Tibial artery (tissue), 4 donors: Measurements from ENCODE around the gene NSD1.

Experiments
- DNase-seq, 2 donors: peaks; one replicate each; pipeline ENCODE4 v3.0.0-alpha.2; 2019
- H3K27ac ChIP-seq, 2 donors: fragments of 200-600 bp; sonication (generic) in 1 of 2; 1 replicate in 1 of 2; 2 replicates in 1 of 2; pipeline ENCODE4 v1.5.1; 2018 to 2019; ENCODE audit warnings: mild to moderate bottlenecking in 1 of 2
- H3K27me3 ChIP-seq, 2 donors: fragments of 200-600 bp; sonication (generic) in 1 of 2; one replicate each; pipeline versions ENCODE4 v1.5.1 to v1.6.0; 2016 to 2019
- H3K36me3 ChIP-seq, 3 donors: fragments of 200-600 bp; sonication (generic) in 2 of 3; one replicate each; pipeline ENCODE4 v1.5.1; 2016 to 2019; ENCODE audit warnings: mild to moderate bottlenecking in 2 of 3
- H3K4me1 ChIP-seq, 4 donors: fragments of 200-600 bp; sonication (generic) in 2 of 4; 1 replicate in 3 of 4; 2 replicates in 1 of 4; pipeline ENCODE4 v1.5.1; 2016 to 2019
- H3K4me3 ChIP-seq, 2 donors: fragments of 200-600 bp; sonication (generic) in 1 of 2; 1 replicate in 1 of 2; 2 replicates in 1 of 2; pipeline ENCODE4 v1.5.1; 2018 to 2019; ENCODE audit warnings: mild to moderate bottlenecking in 2 of 2
- H3K9me3 ChIP-seq, 3 donors: fragments of 200-600 bp; sonication (generic) in 1 of 3; one replicate each; pipeline ENCODE4 v1.5.1; 2016 to 2019
- intact Hi-C: fragments of 100-400 bp; cut with DNase I; formaldehyde crosslinking; loops from one replicate; pipeline ENCODE4 v1.15.0; 2023; ENCODE audit warnings: low total_unique reads
- TF ChIP-seq, protein P1 (sequence below), 2 experiments: fragments of 200-600 bp in 1 of 2; fragments of 450-650 bp in 1 of 2; IDR thresholded peaks; one replicate each; pipeline ENCODE4 v1.5.1; 2017 to 2019; ENCODE audit warnings: antibody characterized with exemption in 2 of 2, mild to moderate bottlenecking in 1 of 2, moderate library complexity in 1 of 2

Gene NSD1

DNA sequence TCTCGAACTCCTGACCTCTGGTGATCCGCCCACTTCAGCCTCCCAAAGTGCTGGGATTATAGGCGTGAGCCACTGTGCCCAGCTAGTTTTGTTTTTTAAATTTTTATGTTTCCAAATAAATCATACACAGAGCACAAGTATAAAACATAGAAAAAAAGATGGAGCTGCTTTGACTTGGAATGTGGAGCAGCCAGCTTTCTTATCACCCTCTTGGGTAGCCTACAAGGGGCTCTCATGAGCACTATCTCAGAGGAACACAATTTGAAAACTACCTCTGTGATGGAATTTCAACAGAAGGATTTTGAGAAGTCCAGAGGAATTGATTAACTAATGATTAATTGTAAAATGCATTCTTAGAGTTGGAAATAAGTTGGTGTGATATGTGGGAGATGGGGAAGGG, 45.9 kb downstream of the NSD1 start:
- intact Hi-C loops: loop anchor here (2.0 kb wide), 1 partner anchor 53 kb away; no protein-coding TSS in a partner anchor
- TF ChIP-seq, protein P1, sequence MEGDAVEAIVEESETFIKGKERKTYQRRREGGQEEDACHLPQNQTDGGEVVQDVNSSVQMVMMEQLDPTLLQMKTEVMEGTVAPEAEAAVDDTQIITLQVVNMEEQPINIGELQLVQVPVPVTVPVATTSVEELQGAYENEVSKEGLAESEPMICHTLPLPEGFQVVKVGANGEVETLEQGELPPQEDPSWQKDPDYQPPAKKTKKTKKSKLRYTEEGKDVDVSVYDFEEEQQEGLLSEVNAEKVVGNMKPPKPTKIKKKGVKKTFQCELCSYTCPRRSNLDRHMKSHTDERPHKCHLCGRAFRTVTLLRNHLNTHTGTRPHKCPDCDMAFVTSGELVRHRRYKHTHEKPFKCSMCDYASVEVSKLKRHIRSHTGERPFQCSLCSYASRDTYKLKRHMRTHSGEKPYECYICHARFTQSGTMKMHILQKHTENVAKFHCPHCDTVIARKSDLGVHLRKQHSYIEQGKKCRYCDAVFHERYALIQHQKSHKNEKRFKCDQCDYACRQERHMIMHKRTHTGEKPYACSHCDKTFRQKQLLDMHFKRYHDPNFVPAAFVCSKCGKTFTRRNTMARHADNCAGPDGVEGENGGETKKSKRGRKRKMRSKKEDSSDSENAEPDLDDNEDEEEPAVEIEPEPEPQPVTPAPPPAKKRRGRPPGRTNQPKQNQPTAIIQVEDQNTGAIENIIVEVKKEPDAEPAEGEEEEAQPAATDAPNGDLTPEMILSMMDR (IDR thresholded peaks at IDR 0.05): no peak
- Histone ChIP-seq H3K4me3 (no peak overlapping the region), H3K27ac (no peak overlapping the region), H3K4me1 (peaks cover 0 to 19% (median 0%) of the 10 kb centered on the region in 4 donors), H3K9me3 (no peaks in the 10 kb centered on the region), H3K36me3 (no peaks in the 10 kb centered on the region), H3K27me3 (no peaks in the 10 kb centered on the region)
- DNase-seq: no peak

DNA sequence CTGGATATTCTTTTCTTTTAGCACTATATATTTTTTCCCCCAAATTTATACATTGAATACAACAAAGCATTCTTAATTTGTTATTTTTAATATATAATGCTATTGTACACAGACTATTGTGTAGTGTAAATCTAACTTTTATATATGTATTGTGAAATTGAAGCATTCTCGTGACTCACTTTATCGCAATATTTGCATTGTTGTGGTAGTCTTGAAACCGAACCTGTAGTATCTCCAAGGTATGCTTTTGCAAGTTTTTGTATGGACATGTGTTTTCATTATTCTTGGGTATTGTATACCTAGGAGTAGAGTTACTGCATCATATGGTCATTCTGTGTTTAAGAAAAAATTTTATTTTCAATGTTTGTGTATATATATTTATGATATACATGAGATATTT, 49.6 kb downstream of the NSD1 start:
- H3K4me3 ChIP-seq: no peak overlapping the region
- no peaks in the 10 kb centered on the region for H3K27me3 ChIP-seq
- peaks cover 0 to 6% (median 2%) of the 10 kb centered on the region in 4 donors for H3K4me1 ChIP-seq
- H3K36me3 ChIP-seq: peaks cover 0 to 7% (median 0%) of the 10 kb centered on the region in 3 donors
- intact Hi-C loops: no loop called here
- TF ChIP-seq, protein P1 (IDR thresholded peaks at IDR 0.05): no peak
- H3K9me3 ChIP-seq: no peaks in the 10 kb centered on the region
- no peak for DNase-seq
- H3K27ac ChIP-seq: no peak overlapping the region

DNA sequence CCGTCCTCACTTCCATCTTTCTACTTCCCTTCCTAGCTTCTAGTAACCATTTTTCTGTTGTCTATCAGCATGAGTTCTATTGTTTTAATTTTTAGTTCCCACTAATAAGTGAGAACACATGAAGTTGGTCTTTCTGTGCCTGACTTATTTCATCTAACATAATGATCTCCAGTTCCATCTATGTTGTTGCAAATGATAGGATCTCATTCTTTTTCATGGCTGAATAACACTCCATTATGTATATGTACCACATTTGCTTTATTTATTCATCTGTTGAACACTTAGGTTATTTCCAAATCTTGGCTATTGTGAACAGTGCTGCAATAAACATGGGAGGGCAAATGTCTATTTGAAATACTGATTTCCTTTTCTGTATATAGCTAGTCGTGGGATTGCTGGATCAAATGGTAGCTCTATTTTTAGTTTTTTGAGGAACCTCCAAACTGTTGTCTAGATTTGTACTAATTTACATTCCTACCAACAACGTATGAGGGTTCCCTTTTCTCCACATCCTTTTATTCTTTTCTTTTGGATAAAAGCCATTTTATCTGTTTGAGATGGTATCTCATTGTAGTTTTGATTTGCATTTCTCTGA, 50.3 kb downstream of the NSD1 start:
- H3K4me1 ChIP-seq: peaks cover 0 to 6% (median 3%) of the 10 kb centered on the region in 4 donors
- H3K27me3 ChIP-seq: no peaks in the 10 kb centered on the region
- H3K4me3 ChIP-seq: no peak overlapping the region
- no peaks in the 10 kb centered on the region for H3K9me3 ChIP-seq
- peaks cover 0 to 7% (median 0%) of the 10 kb centered on the region in 3 donors for H3K36me3 ChIP-seq
- no peak overlapping the region for H3K27ac ChIP-seq
- intact Hi-C loops: no loop called here
- DNase-seq: no peak
- TF ChIP-seq, protein P1 (IDR thresholded peaks at IDR 0.05): no peak

DNA sequence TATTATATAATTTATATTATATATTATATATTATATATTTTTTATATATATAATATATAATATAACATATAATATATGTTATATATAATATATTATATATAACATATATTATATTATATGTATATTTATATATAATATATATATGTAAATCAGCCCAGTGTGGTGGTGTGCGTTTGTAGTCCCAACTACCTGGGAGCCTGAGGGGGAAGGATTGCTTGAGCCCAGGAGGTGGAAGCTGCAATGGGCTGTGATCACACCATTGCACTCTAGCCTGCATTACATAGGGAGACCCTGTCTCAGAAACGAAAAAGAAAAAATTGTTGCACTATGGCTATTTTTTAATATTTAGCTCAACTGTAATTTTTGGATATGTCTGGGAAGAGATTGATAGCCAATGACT, 52.4 kb downstream of the NSD1 start:
- TF ChIP-seq, protein P1 (IDR thresholded peaks at IDR 0.05): no peak
- Histone ChIP-seq H3K4me1 (peaks cover 0 to 5% (median under 1%) of the 10 kb centered on the region in 4 donors), H3K4me3 (no peak overlapping the region), H3K9me3 (no peaks in the 10 kb centered on the region), H3K27me3 (no peaks in the 10 kb centered on the region), H3K27ac (no peak overlapping the region), H3K36me3 (peaks cover 0 to 7% (median 0%) of the 10 kb centered on the region in 3 donors)
- no peak for DNase-seq
- intact Hi-C loops: no loop called here

DNA sequence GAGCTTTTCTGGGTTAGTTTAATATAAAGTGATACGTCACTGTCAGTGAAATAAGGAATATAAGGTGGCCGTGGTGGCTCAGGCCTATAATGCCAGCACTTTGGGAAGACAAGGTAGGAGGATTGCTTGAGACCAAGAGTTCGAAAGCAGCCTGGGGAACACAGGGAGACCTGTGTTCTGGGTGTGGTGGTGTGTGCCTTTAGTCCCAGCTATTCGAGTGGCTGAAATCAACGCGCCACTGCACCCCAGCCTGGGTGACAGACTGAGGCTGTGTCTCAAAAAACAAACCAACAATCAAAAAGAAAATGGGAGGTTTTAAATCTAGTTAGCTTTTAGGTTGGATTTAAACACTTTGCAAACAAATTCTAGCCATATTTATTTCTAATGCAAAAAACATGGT, 53.1 kb downstream of the NSD1 start:
- TF ChIP-seq, protein P1 (IDR thresholded peaks at IDR 0.05): no peak
- intact Hi-C loops: no loop called here
- Histone ChIP-seq H3K9me3 (no peaks in the 10 kb centered on the region), H3K36me3 (peaks cover 0 to 7% (median 0%) of the 10 kb centered on the region in 3 donors), H3K4me3 (no peak overlapping the region), H3K4me1 (peaks cover 0 to 5% (median under 1%) of the 10 kb centered on the region in 4 donors), H3K27me3 (no peaks in the 10 kb centered on the region), H3K27ac (no peak overlapping the region)
- no peak for DNase-seq
